GM12878 (cell line): ENCODE results near the gene TMEM151A. TPM values are rescaled to one million over a fixed set of nuclear protein-coding genes. Genes with fewer than 3 reads are reported as not detected.

Experiments used
- ATAC-seq: fragments of 200-7000 bp; cut with Tn5 transposase; 3 replicates; pipeline ENCODE4 v1.9.1; 2020; ENCODE audit warnings: mild to moderate bottlenecking, moderate library complexity
- BruUV-seq: library from RNA; stranded (reverse); fragments of 400-500 nt; replicated peaks from 2 replicates; lab custom pipeline; 2021; lab: Mats Ljungman, UMichigan
- CTCF ChIA-PET: fragments of 300-600 bp; sonication (Branson Sonifier 250); formaldehyde crosslinking; extraction: SDS; loops from one replicate; lab custom pipeline; 2021; ENCODE audit warnings: inconsistent platforms; lab: Yijun Ruan, JAX
- POLR2A ChIA-PET: fragments of 350-600 bp; formaldehyde crosslinking; extraction: SDS; loops from one replicate; lab custom pipeline; 2021; ENCODE audit warnings: inconsistent platforms; lab: Charles Lee
- RAD21 ChIA-PET: fragments of 300-600 bp; sonication (Branson Sonifier 250); formaldehyde crosslinking; loops from one replicate; lab custom pipeline; 2023; ENCODE audit warnings: antibody characterized with exemption; ENCODE audit not compliant: unreplicated experiment; lab: Charles Lee
- SMC1A ChIA-PET: fragments of 300-600 bp; sonication (Branson Sonifier 250); formaldehyde crosslinking; loops from one replicate; lab custom pipeline; 2023; ENCODE audit not compliant: unreplicated experiment, uncharacterized antibody; lab: Charles Lee
- DNase-seq: peaks from one replicate; pipeline ENCODE4 v3.0.0-alpha.2; 2011; ENCODE audit warnings: low read depth, low spot score
- FAIRE-seq: peaks from 3 replicates; lab custom pipeline; 2011; peaks lifted over from hg19 to GRCh38; lab: Jason Lieb, UNC
- H2AFZ ChIP-seq: 2 replicates; pipeline ENCODE4 v1.6.0; 2011; ENCODE audit warnings: low read depth, low read length, control low read depth; ENCODE audit not compliant: control insufficient read depth
- H3K27ac ChIP-seq: 2 replicates; pipeline ENCODE4 v1.5.1; 2011; ENCODE audit warnings: control low read depth; ENCODE audit not compliant: control insufficient read depth, insufficient read depth
- H3K27me3 ChIP-seq, 2 experiments: replicated peaks in 1 of 2; 2 replicates each; pipeline versions ENCODE4 v1.6.0 to v1.6.1; 2011; ENCODE audit warnings: low read length in 1 of 2; ENCODE audit not compliant: control insufficient read depth in 2 of 2, insufficient read depth in 2 of 2
- H3K36me3 ChIP-seq, 2 experiments: 2 replicates each; pipeline ENCODE4 v1.5.1; 2011; ENCODE audit warnings: low read length in 1 of 2; ENCODE audit not compliant: control insufficient read depth in 2 of 2, insufficient read depth in 2 of 2
- H3K4me1 ChIP-seq: 2 replicates; pipeline ENCODE4 v1.6.1; 2011; ENCODE audit warnings: mild to moderate bottlenecking, low read length, moderate library complexity, mixed read lengths; ENCODE audit not compliant: control insufficient read depth, insufficient read depth
- H3K4me2 ChIP-seq: 2 replicates; pipeline ENCODE4 v1.6.0; 2011; ENCODE audit warnings: control low read depth; ENCODE audit not compliant: control insufficient read depth, insufficient read depth
- H3K4me3 ChIP-seq: fragments of 200-600 bp; sonication (generic); 2 replicates; pipeline ENCODE4 v1.5.1; 2016
- H3K79me2 ChIP-seq: 2 replicates; pipeline ENCODE4 v1.6.0; 2011; ENCODE audit warnings: low read length; ENCODE audit not compliant: control insufficient read depth, insufficient read depth
- H3K9ac ChIP-seq: 2 replicates; pipeline ENCODE4 v1.8.0; 2011; ENCODE audit warnings: low read length, control low read depth, mixed read lengths; ENCODE audit not compliant: control insufficient read depth, insufficient read depth
- H3K9me3 ChIP-seq: replicated peaks from 3 replicates; pipeline ENCODE4 v1.5.1; 2011; ENCODE audit warnings: mild to moderate bottlenecking, low read length; ENCODE audit not compliant: control insufficient read depth, insufficient read depth
- H4K20me1 ChIP-seq: 2 replicates; pipeline ENCODE4 v1.6.0; 2011; ENCODE audit not compliant: control insufficient read depth, insufficient read depth
- FOXK2 ChIP-seq: fragments of 450-650 bp; IDR thresholded peaks from 2 replicates; pipeline ENCODE4 v1.6.1; 2017; ENCODE audit warnings: mild to moderate bottlenecking, moderate library complexity
- SMC3 ChIP-seq: IDR thresholded peaks from 2 replicates; pipeline ENCODE4 v1.6.1; 2011; ENCODE audit warnings: low read length, improper control_type of control experiment, borderline replicate concordance
- TCF7 ChIP-seq: IDR thresholded peaks from 2 replicates; pipeline ENCODE4 v1.6.1; 2014; ENCODE audit warnings: antibody characterized with exemption, borderline replicate concordance
- ZNF217 ChIP-seq: fragments of 450-650 bp; IDR thresholded peaks from 2 replicates; pipeline ENCODE4 v1.6.1; 2017; ENCODE audit warnings: antibody characterized with exemption, mild to moderate bottlenecking
- WGBS: methylation state at CpG from one replicate; pipeline ENCODE4 v1.1.6; 2016; ENCODE audit warnings: low lambda C conversion rate; ENCODE audit not compliant: insufficient replicate concordance, insufficient coverage; ENCODE audit errors: missing lambda C conversion rate; 5-methylcytosine and 5-hydroxymethylcytosine counted together
- in situ Hi-C: fragments of 300-500 bp; cut with MboI; formaldehyde crosslinking; loops from 9 replicates; pipeline ENCODE4 v1.14.3; 2018; ENCODE audit warnings: mixed read lengths
- intact Hi-C: fragments of 100-400 bp; cut with micrococcal nuclease; formaldehyde crosslinking; loops from one replicate; pipeline ENCODE4 v1.14.2; 2022; ENCODE audit not compliant: unreplicated experiment
- polyA plus RNA-seq, 11 experiments: library from polyadenylated mRNA; depleted of rRNA in 4 of 11; unstranded in 6 of 11; stranded (reverse) in 5 of 11; fragments of >200 nt; fragmentation: Nextera tagmentation in 4 of 11; fragmentation: Illumina TruSeq in 1 of 11; extraction: Ambion mirVana in 4 of 11; extraction: Trizol in 1 of 11; gene quantifications; 1 replicate in 1 of 11; 2 replicates in 10 of 11; pipeline versions ENCODE4 v1.2.1 to v1.2.3, GENCODE V29; 2011 to 2016; ENCODE audit warnings: inconsistent platforms in 2 of 11, missing spikeins in 2 of 11, low read depth in 1 of 11
- total RNA-seq, 4 experiments: library from RNA; depleted of rRNA in 3 of 4; stranded (reverse); fragments of >200 nt in 3 of 4; fragmentation: Illumina TruSeq in 1 of 4; extraction: Trizol in 1 of 4; gene quantifications; 2 replicates each; pipeline versions ENCODE4 v1.2.1 to v1.2.3, GENCODE V29; 2013 to 2021
- TF ChIP-seq, protein P1 (sequence below): fragments of 150-350 bp; IDR thresholded peaks from 2 replicates; pipeline ENCODE4 v1.6.1; 2014; ENCODE audit warnings: mild to moderate bottlenecking, low read depth, low read length
- TF ChIP-seq, protein P2 (sequence below): fragments of 150-350 bp; IDR thresholded peaks from 2 replicates; pipeline ENCODE4 v1.6.1; 2016; ENCODE audit warnings: low read depth, low read length
- TF ChIP-seq, protein P3 (sequence below): fragments of 450-650 bp; IDR thresholded peaks from 2 replicates; pipeline ENCODE4 v1.6.1; 2017; ENCODE audit warnings: mild to moderate bottlenecking, moderate library complexity
- TF ChIP-seq, protein P4 (sequence below): fragments of 450-650 bp; formaldehyde crosslinking; IDR thresholded peaks from 2 replicates; pipeline ENCODE4 v1.4.0; 2022; ENCODE audit warnings: mild to moderate bottlenecking, moderate library complexity

The TMEM151A gene
- total and polyA plus RNA-seq, 10 of the 15 experiments (the other 5 are each of a cell fraction or from before 2014, with no cell fraction given), result not detected

DNA sequence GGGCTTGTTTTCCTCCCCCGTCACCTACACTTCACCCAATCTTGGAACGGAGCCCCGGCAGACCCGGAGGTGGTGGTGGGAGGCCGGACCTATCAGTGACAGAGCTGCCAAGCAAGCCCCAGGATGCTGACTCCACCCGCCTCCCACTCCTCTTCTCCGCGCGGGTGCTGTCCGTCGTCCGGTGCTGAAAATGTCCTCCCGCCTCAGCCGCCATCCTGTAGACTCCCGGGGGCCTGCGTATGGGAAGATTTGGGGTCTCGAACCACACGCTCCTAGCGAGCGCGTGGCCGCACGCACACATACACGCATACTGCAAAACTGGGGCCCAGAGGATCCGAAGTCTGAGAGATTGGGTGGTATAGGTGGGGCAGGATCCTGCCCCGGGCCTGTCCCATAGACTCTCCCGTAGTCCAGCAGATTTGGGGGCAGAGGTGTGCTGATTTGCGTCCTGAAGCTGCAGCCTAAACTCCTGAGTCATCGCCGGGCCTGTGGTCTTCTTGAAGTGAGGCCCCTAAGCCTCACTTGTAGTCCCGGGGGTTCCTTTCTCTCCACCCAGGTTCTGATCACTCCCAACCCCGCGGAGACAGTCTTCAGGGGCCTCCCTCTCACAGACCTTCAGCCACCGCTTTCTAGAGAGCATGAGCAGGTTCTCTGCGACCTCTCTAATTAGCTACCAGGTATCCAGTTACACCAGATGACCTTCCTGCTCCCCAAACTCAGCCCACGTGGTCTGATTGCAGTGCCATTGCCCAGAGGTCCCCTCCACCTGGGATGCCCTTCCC, 2.0 kb upstream of the TMEM151A start (continued):
- no peak; the same call in 1 of the 2 replicates for TF ChIP-seq FOXK2
- TF ChIP-seq, protein P1, sequence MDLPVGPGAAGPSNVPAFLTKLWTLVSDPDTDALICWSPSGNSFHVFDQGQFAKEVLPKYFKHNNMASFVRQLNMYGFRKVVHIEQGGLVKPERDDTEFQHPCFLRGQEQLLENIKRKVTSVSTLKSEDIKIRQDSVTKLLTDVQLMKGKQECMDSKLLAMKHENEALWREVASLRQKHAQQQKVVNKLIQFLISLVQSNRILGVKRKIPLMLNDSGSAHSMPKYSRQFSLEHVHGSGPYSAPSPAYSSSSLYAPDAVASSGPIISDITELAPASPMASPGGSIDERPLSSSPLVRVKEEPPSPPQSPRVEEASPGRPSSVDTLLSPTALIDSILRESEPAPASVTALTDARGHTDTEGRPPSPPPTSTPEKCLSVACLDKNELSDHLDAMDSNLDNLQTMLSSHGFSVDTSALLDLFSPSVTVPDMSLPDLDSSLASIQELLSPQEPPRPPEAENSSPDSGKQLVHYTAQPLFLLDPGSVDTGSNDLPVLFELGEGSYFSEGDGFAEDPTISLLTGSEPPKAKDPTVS, result no peak

DNA sequence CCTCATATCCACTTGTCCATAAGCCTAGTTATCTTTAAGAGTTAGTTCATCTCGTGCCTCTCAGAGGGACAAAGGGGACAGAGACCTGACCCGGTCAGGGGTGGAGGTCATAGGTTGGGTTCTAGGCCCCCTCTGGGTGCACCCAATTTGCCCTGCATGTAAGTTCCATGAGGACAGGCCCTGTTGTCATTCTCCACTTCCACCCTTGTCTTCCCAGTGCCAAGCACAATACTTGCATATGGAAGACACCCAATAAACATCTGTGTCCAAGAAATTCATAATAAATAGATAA, 1.4 kb upstream of the TMEM151A start:
- H3K4me1 ChIP-seq, result peaks cover 15% of the 10 kb centered on the region
- H3K36me3 ChIP-seq, result no peaks in the 10 kb centered on the region; a peak in 1 of 4 replicates
- H3K79me2 ChIP-seq, result peaks cover 12% of the 10 kb centered on the region
- no peak overlapping the region for H2AFZ ChIP-seq
- peaks cover 2 to 7% of the 10 kb centered on the region in 2 experiments; a peak in 2 of 4 replicates for H3K27me3 ChIP-seq
- no TSS peak for BruUV-seq
- H3K9me3 ChIP-seq, result no peaks in the 10 kb centered on the region
- POLR2A ChIA-PET, result no interaction called here
- intact Hi-C loops, result no loop called here
- H3K4me3 ChIP-seq, result peak overlapping the region; percentile 79; the same call in 1 of the 2 replicates
- in situ Hi-C loops, result no loop called here
- no peak for DNase-seq
- H3K4me2 ChIP-seq, result peak overlapping the region; percentile 92
- no peak overlapping the region for H3K27ac ChIP-seq
- RAD21 ChIA-PET, result interaction anchor here (1.1 kb wide), 1 partner anchor 21 kb away, joined by 3 read pairs; no protein-coding TSS in a partner anchor
- ATAC-seq, result no peak
- H3K9ac ChIP-seq, result no peak overlapping the region
- CTCF ChIA-PET, result interaction anchor here (2.7 kb wide), 1 partner anchor 68 kb away, joined by 16 read pairs; no protein-coding TSS in a partner anchor
- 62% methylated on average over 2 of the region's 2 CpGs for WGBS
- SMC1A ChIA-PET, result interaction anchor here (2.5 kb wide), 1 partner anchor 22 kb away, joined by 10 read pairs; no protein-coding TSS in a partner anchor
- no peak for FAIRE-seq
- no peaks in the 10 kb centered on the region; the same call in 1 of the 2 replicates for H4K20me1 ChIP-seq
- TF ChIP-seq, protein P2, sequence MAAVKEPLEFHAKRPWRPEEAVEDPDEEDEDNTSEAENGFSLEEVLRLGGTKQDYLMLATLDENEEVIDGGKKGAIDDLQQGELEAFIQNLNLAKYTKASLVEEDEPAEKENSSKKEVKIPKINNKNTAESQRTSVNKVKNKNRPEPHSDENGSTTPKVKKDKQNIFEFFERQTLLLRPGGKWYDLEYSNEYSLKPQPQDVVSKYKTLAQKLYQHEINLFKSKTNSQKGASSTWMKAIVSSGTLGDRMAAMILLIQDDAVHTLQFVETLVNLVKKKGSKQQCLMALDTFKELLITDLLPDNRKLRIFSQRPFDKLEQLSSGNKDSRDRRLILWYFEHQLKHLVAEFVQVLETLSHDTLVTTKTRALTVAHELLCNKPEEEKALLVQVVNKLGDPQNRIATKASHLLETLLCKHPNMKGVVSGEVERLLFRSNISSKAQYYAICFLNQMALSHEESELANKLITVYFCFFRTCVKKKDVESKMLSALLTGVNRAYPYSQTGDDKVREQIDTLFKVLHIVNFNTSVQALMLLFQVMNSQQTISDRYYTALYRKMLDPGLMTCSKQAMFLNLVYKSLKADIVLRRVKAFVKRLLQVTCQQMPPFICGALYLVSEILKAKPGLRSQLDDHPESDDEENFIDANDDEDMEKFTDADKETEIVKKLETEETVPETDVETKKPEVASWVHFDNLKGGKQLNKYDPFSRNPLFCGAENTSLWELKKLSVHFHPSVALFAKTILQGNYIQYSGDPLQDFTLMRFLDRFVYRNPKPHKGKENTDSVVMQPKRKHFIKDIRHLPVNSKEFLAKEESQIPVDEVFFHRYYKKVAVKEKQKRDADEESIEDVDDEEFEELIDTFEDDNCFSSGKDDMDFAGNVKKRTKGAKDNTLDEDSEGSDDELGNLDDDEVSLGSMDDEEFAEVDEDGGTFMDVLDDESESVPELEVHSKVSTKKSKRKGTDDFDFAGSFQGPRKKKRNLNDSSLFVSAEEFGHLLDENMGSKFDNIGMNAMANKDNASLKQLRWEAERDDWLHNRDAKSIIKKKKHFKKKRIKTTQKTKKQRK, result no peak
- TF ChIP-seq, protein P3, sequence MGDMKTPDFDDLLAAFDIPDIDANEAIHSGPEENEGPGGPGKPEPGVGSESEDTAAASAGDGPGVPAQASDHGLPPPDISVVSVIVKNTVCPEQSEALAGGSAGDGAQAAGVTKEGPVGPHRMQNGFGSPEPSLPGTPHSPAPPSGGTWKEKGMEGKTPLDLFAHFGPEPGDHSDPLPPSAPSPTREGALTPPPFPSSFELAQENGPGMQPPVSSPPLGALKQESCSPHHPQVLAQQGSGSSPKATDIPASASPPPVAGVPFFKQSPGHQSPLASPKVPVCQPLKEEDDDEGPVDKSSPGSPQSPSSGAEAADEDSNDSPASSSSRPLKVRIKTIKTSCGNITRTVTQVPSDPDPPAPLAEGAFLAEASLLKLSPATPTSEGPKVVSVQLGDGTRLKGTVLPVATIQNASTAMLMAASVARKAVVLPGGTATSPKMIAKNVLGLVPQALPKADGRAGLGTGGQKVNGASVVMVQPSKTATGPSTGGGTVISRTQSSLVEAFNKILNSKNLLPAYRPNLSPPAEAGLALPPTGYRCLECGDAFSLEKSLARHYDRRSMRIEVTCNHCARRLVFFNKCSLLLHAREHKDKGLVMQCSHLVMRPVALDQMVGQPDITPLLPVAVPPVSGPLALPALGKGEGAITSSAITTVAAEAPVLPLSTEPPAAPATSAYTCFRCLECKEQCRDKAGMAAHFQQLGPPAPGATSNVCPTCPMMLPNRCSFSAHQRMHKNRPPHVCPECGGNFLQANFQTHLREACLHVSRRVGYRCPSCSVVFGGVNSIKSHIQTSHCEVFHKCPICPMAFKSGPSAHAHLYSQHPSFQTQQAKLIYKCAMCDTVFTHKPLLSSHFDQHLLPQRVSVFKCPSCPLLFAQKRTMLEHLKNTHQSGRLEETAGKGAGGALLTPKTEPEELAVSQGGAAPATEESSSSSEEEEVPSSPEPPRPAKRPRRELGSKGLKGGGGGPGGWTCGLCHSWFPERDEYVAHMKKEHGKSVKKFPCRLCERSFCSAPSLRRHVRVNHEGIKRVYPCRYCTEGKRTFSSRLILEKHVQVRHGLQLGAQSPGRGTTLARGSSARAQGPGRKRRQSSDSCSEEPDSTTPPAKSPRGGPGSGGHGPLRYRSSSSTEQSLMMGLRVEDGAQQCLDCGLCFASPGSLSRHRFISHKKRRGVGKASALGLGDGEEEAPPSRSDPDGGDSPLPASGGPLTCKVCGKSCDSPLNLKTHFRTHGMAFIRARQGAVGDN, result no peak
- TF ChIP-seq ZNF217, result no peak
- TF ChIP-seq, protein P4, sequence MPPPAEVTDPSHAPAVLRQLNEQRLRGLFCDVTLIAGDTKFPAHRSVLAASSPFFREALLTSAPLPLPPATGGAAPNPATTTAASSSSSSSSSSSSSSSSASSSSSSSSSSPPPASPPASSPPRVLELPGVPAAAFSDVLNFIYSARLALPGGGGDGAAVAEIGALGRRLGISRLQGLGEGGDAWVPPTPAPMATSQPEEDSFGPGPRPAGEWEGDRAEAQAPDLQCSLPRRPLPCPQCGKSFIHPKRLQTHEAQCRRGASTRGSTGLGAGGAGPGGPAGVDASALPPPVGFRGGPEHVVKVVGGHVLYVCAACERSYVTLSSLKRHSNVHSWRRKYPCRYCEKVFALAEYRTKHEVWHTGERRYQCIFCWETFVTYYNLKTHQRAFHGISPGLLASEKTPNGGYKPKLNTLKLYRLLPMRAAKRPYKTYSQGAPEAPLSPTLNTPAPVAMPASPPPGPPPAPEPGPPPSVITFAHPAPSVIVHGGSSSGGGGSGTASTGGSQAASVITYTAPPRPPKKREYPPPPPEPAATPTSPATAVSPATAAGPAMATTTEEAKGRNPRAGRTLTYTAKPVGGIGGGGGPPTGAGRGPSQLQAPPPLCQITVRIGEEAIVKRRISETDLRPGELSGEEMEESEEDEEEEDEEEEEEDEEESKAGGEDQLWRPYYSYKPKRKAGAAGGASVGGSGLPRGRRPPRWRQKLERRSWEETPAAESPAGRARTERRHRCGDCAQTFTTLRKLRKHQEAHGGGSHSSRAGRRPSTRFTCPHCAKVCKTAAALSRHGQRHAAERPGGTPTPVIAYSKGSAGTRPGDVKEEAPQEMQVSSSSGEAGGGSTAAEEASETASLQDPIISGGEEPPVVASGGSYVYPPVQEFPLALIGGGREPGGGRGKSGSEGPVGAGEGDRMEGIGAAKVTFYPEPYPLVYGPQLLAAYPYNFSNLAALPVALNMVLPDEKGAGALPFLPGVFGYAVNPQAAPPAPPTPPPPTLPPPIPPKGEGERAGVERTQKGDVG, result no peak
- no peak for TF ChIP-seq TCF7
- no peak for TF ChIP-seq SMC3
